SKM-1 treated with dmso at 0.1 percent for 144 hours (cell line): ENCODE data around the gene ANAPC16.
"Not testable (repeated sequence)": the region's sequence is repeated elsewhere in the genome, so short reads cannot be mapped to it uniquely, and the experiment has no call there.

Experiments used
- DNase-seq: peaks from one replicate; lab custom pipeline; 2025; ENCODE audit not compliant: unreplicated experiment; lab: John Stamatoyannopoulos, UW

Gene ANAPC16

DNA sequence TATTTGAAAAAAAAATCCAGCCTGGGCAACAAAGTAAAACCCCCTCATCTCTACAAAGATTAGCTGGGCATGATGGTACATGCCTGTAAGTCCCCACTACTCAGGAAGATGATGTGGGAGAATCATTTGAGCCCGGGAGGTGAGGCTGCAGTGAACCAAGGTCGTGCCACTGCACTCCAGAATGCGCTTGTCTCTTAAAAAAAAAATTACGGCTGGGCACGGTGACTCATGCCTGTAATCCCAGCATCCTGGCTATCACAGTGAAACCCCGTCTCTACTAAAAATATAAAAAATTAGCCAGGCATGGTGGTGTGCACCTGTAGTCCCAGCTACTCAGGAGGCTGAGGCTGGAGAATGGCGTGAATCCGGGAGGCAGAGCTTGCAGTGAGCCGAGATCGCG lies 4.4 kb upstream of the ANAPC16 start:
- not testable (repeated sequence) for DNase-seq

DNA sequence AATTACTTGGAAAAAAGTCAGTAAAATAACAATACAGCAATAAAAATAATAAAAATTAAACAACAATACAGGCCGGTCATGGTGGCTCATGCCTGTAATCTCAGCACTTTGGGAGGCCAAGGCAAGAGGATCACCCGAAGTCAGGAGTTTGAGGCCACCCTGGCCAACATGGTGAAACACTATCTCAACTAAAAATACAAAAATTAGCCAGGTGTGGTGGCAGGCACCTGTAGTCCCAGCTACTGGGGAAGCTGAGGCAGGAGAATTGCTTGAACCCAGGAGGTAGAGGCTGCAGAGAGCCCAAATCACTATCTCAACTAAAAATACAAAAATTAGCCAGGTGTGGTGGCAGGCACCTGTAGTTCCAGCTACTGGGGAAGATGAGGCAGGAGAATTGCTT lies 4.0 kb upstream of the ANAPC16 start:
- not testable (repeated sequence) for DNase-seq

DNA sequence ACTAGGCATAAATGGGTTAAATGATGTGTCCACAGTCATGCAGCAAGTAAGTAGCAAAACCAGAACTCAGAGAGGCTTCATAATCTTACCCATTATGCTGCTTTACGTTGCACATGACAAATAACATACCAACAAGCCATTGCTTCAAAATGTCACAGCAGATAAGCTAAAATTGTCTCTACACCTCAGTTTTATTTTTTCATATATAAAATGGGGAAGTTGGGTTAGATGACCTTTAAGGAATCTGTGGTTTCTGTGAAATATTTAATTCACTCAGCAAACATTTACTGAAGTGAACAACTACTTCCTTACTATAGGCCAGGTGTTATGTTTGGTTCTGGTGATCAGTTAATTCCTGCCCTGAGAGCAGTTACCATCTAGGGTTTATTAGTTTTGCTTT lies 2.5 kb downstream of the ANAPC16 start:
- no peak for DNase-seq

DNA sequence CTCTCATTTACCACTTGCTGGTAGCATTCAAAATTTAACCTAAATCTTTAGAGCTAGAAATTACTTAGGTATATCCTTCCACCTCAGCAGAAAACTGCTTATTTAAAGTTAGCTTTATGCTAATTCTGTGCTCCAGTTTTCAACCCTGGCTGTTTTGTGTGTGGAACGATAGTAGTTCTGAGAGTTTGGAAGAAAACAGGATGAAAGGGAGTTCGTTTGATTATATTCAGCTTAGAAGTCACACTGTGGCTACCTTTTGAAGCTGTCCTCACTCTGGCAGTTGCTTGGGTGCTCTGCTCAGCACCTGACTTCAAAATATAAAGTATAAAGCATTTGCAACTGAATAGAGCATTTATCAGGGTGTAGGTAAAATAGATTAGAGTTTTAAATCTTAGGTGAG lies 2.9 kb downstream of the ANAPC16 start:
- DNase-seq = no peak

DNA sequence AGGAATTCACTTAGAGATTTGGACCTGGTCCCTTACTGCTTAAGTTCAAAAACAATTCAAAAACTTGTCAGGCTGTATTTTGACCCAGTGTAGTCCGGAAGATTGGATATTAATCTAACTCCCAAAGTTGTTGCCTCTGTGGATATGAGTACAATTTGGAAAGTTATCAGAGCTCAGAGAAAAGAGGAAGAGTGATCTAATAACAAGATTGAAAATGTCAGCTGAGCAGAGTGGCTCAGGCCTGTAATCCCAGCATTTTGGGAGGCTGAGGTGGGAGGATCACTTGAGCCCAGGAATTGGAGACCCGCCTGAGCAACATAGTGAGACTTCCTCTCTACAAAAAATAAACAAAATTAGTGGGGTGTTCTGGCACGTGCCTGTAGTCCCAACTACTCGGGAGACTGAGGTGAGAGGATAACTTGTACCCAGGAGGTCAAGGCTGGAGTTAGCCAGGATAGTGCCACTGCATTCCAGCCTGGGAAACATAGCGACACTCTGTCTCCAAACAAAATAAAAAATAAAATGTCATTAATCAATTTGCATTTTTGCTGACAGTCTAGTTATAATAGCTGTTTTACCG lies 3.5 kb downstream of the ANAPC16 start:
- DNase-seq = no peak

DNA sequence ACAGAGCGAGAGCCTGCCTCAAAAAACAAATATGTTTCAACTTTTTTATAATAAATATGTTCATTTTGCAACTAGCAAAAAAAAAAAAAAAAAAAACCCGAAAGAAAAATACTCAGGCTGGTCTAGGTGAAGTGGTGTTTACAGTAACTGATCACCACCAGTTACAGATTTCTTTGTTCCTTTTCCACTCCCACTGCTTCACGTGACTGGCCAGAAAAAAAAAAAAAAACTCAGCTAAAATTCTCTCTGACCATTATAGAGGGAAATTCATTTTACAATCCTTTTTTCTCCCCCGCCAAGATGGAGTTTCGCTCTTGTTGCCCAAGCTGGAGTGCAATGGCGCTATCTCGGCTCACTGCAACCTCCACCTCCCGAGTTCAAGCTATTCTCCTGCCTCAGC lies 4.8 kb downstream of the ANAPC16 start:
- DNase-seq = no peak

DNA sequence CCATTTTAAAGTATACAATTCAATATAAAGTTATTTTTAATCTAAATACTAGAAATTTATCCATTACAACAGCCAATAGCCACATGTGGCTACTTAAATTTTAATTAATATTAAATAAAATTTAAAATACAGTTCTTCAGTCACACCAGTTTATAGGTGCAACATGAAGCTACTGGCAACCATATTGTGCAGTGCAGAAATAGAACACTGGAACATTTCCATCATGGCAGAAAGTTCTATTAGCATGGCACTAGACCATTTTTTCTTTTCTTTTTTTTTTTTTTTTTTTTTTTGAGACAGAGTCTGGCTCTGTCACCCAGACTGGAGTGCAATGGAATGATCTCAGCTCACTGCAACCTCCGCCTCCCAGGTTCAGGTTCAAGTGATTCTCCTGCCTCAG lies 5.5 kb downstream of the ANAPC16 start:
- no peak for DNase-seq

DNA sequence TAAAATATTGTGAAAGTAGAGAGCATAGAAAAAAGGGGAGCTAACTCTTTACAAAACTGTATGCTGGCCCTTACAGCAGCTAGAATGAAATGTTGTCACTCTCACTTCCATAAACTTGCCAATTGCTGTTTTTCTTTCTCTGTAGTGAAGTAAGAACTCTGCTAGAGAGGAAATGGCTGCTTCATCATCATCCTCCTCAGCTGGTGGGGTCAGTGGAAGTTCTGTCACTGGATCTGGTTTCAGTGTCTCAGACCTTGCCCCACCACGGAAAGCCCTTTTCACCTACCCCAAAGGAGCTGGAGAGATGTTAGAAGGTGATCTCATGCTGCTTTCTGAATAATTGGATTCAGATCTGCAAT lies 7.9 kb downstream of the ANAPC16 start:
- DNase-seq = no peak

DNA sequence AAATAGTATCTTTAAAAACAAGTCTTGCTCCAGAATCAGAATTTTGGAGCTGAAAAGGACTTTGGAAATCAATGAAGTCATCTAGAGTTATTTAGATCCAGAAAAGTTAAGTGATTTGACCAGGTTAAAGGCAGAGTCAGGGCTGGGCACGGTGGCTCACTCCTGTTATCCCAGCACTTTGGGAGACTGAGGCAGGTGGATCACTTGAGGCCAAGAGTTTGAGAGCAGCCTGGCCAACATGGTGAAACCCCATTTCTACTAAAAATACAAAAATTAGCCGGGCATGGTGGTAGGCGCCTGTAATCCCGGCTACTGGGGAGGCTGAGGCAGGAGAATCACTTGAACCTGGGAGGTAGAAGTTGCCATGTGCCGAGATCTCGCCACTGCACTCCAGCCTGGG lies 8.4 kb downstream of the ANAPC16 start:
- DNase-seq = not testable (repeated sequence)

DNA sequence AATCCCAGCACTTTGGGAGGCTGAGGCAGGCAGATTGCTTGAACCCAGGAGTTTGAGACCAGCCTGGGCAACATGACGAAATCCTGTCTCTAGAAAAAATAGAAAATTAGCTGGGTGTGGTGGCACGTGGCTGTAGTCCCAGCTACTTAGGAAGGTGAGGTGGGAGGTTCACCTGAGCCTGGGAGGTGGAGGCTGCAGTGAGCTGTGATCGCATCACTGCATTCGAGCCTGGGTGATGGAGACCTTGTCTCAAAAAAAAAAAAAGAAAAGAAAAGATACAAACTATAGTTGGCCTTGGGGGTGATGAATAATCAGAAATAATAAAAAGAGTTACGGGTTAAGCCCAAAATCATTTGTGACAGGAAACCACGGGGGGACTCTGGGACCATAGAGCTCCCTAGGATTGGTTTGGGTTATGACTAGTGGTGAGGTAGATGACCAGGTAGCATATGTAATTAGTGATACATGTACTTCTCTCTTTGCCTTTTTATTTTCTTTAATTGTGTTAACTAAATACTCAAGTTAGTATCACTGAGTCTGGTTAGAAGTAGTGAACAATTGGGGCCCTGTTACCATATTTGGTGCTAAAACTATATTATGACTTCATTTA lies 10.7 kb downstream of the ANAPC16 start:
- DNase-seq = no peak

DNA sequence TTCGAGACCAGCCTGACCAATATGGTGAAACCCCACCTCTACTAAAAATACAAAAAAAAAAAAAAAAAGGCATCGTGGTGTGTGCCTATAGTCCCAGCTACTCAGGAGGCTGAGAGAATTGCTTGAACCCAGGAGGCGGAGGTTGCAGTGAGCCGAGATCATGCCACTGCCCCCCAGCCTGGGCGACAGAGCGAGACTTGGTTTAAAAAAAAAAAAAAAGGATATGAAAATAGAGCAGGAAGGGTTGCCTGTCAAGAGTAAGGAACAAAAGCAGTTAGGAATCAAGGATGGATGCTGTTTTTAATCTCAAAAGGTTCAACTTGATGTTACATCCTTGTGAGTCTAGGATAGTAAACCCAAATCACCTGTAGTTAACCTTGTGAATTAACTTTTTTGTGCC lies 12.0 kb downstream of the ANAPC16 start:
- no peak for DNase-seq

DNA sequence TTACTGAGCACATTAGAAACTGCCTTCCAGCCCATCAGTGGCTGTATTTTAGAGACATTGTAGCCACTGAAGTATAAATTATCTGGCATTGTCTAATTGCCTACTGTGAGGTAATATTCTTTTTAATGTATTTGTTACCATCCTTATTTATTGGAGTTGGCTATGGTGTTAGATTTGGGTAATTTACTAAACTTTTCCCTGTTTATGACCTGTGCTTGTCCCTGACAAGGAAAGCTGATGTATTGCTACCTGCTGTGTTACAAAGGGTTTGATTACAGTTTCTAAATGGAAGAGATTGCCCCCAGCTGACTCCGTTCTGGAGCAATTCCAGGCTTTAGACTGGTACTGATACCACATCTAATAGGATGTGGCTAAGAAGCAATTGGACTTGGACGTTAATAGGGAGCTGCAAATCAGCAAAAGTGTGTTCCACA lies 12.5 kb downstream of the ANAPC16 start:
- no peak for DNase-seq

DNA sequence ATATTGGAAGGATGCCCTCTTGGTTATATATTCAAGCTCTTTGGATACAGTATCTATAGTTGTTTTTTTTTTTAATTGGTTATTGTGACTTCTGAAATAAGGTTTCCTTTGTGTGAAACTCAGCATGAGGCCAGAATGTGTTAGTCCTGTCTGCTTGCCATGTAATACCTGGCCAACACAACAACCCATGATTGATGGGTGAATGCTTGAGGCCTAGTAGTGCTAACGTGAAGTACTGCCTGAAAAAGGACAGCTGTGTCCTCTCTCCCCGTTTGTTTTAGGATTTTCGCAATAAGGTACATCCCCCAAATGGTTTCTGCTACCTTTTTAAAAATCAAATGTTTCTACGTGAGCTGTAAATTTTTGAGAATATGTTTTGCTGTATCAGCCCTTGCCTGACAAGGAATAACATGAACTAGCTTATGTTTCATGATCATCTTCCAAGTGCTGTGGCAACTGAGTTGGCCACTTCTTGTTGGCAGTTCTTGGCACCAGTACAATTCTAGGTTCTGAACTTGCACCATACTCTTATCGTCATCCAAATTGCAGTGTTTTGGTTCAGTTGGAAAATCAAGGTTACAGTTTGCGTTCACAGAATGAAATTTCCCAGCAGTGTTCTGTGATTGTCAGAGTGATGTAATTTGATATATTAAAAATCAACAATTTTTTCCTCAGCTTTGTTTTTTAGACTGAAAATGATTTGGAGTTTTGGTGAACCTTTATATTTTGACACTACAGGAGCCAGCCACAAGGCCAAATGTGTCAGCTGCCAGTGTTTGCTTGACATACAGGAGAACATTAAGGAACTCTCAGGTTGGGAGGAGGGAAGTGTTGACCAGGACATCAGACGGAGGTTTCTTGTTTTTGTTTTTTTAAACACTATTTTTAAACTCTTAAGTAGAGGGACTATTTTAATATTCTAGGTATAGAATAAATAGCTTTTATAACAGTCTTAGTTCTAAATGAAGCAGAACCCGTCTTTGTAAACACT lies 13.7 kb downstream of the ANAPC16 start:
- no peak for DNase-seq

DNA sequence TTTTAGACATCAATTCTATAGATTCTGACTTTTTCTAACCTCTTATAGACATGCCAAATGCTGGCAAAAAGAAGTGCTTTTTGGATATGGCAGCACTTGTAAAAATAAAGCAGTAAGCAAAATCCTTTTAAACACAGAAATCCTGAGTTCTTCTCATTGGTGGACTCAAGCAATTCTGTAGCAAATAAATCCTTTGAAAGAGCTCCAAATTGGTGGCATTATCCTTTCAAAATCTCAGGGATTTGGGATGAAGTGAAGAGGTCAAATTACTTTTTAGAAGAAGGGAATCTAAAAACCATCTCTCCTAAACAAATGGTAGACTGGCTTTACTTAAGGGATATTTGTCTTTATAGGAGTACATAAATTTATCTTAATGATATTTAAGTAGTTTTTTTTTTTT lies 17.8 kb downstream of the ANAPC16 start:
- DNase-seq = no peak

DNA sequence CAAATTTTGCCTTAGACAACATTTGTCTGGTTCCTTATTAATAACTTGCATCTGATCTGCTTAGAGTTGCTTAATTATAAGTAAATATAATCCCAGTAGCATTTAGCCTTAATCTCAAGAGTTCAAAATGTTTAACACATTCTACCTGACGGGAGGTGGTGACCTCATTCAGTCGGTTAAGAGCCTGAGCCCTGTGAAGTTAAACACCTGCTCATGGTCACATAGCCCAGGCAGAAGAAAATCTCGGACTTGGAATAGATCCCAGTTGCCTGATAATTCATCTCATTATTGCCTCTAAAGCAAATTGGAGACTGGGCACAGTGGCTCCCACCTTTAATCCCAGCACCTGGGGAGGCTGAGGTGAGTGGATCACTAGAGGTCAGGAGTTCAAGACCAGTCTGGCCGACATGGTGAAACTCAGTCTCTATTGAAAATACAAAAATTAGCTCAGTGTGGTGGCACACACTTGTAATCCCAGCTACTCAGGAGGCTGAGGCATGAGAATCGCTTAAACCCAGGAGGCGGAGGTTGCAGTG lies 18.8 kb downstream of the ANAPC16 start:
- DNase-seq = no peak

DNA sequence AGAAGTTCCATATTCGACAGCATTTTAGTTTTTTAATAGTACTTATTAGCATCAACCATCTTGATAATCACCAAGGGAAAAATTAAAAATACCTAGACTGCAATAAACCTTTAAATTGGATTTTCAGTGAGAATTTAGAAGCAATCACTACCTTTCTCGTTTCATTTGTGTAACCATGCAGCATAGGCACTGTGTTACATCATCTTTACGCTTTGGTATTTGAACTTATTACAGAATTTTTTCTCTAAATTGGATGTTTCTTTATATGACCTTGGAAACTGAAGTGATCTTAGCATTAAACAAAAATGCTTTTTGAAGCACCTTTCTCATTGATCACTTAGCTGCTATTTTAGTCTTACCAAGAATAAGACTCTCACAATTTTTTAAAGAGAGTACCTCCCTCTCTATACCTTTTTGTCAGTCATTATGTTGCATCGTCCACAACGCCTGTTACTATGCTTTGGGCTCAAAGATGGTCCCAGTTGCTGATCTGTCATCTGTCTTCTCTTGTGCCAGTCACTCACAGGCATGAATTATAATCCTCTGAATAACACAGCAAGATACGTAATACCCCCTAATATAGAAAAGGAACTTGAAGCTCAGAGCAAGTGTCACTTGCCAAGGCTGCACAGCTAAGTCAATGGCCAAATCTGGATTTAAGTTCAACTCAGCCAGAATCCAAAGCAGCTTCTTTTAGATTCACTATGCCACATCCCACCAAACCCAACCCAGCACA lies 19.9 kb downstream of the ANAPC16 start:
- no peak for DNase-seq

DNA sequence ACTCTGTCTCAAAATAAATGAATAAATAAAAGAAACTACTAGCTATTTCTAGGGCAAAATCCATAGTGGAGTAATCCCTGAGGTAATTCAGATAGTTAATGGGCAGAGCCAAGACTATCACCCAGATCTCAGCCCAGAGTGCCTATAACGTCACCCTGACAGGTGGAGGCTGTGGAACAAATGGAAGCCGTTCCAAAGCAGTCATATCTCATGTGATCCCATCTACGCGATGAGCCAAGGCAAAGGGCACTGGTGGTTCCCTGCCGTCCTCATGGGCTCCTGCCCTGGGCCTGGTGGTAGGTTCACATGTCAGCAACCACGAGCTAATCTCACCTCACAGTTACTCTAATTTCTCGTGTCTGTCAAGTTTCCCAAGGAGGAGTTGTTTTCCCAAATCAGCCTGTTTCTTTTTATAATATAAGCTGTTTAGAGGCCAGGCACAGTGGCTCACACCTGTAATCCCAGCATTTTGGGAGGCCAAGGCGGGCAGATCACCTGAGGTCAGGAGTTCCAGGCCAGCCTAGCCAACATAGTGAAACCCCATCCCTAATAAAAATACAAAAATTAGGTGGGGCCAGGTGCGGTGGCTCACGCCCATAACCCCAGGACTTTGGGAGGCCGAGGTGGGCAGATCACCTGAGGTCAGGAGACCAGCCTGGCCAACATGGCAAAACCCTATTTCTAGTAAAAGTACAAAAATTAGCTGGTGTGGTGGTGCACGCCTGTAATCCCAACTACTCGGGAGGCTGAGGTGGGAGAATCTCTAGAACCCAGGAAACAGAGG lies 22.8 kb downstream of the ANAPC16 start:
- no peak for DNase-seq

DNA sequence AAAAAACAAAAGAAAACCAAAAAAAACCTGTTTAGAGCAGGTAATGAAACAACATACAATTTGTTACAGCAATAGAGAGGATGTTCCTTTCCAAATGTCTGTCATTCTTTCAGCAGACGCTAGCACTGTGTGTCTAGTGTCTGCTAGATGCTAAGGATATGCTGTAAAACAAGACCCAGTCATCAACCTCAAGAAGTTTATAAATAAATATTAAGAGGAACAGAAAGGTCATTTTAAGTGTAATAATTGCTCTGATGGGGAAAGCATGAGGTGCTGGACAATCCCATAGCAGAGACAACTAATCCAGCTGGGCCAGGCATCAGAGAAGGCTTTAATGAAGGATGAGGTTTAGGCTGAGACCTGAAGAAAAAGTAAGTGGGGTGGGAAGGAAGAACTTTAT lies 23.6 kb downstream of the ANAPC16 start:
- no peak for DNase-seq

DNA sequence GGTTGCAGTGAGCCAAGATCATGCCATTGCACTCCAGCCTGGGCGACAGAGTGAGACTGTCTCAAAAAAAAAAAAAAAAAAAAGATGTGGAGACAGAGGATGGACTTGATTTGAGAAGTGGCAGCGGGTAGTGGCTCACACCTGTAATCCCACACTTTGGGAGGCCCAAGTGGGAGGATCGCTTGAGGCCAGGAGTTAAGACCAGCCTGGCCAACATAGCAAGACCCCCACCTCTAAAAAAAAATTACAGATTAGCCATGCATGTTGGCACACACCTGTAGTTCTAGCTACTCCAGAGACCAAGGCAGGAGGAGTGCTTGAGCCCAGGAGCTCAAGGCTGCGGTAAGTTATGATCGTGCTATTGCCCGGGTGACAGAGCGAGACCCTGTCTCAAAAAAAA lies 24.6 kb downstream of the ANAPC16 start:
- DNase-seq = no peak

DNA sequence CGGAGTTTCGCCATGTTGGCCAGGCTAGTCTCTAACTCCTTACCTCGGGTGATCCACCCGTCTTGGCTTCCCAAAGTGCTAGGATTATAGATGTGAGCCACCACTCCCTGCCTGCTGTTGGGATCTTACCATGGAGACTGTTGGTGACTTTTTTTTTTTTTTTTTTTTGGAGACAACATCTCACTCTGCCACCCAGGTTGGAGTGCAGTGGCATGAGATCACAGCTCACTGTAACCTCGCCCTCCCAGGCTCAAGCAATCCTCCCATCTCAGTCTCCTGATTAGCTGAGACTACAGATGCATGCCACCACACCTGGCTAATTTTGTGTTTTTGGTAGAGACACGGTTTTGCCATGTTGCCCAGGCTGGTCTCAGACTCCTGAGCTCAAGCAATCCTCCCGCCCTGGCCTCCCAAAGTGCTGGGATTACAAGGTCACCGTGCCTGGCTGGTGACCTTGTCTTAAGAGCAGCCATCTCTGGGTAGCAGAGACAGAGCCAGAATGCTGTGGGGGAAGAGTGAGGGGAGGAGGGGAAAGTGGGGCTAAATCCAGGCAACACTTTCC lies 26.0 kb downstream of the ANAPC16 start:
- no peak for DNase-seq
